GM12801 (cell line): Measurements from ENCODE around the gene MAP3K14.

Experiments
- TF ChIP-seq, protein P1 (sequence below): IDR thresholded peaks from one replicate; pipeline ENCODE4 v1.5.1; 2011; ENCODE audit warnings: control low read depth; ENCODE audit not compliant: insufficient read length; ENCODE audit errors: extremely low read depth

MAP3K14 gene

DNA sequence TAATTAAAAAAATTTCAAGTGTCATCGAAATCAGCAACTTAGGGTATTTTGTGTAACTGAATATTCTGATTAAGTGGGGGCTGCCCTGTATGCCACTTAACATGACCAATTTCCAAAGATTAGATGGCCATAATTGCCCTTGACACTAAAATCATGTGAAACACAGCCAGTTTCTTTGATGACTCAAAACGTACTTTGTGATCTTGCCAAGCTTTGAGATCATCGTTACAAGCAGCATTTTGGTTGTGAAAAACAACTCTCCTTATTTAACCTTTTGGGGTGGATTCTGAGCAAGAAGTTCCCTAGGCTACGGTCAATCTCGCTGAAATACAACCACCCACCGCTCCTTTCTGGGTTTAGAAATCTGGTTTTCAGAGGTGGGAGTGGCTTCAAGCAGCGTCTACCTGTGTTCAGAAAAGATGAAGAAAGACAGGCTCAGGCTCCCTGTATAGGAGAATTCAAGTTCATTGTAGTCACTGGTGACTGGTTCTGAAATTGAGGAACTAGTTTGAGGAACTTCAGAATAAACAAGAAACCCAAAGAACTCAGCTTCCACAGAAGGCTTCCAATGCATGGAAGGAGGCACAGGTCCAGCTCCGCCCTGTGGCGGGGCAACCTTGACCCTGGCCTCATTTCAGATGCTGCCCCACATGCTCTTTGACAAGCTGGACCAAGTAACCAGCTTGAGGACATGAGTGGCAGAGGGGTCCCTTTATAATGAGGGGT lies 9.4 kb downstream of the MAP3K14 start:
- TF ChIP-seq, protein P1, sequence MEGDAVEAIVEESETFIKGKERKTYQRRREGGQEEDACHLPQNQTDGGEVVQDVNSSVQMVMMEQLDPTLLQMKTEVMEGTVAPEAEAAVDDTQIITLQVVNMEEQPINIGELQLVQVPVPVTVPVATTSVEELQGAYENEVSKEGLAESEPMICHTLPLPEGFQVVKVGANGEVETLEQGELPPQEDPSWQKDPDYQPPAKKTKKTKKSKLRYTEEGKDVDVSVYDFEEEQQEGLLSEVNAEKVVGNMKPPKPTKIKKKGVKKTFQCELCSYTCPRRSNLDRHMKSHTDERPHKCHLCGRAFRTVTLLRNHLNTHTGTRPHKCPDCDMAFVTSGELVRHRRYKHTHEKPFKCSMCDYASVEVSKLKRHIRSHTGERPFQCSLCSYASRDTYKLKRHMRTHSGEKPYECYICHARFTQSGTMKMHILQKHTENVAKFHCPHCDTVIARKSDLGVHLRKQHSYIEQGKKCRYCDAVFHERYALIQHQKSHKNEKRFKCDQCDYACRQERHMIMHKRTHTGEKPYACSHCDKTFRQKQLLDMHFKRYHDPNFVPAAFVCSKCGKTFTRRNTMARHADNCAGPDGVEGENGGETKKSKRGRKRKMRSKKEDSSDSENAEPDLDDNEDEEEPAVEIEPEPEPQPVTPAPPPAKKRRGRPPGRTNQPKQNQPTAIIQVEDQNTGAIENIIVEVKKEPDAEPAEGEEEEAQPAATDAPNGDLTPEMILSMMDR: no peak

DNA sequence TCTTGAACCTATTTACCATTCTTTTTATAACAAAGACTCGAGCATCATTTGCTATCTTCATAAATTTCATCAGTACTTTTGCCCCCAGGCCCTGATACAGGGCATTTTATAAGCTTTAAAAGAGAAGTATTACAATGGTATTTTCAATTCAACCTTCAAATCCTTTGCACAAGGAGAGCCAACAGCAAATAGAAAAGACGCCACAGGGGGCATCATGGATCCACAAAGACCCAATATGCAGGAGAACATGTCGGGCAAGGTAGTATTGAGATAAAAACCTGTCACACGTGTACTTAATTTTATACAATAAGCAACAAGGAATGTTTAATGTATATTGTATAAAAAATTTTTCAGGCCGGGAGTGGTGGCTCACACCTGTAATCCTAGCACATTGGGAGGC lies 10.2 kb downstream of the MAP3K14 start:
- TF ChIP-seq, protein P1: no peak

DNA sequence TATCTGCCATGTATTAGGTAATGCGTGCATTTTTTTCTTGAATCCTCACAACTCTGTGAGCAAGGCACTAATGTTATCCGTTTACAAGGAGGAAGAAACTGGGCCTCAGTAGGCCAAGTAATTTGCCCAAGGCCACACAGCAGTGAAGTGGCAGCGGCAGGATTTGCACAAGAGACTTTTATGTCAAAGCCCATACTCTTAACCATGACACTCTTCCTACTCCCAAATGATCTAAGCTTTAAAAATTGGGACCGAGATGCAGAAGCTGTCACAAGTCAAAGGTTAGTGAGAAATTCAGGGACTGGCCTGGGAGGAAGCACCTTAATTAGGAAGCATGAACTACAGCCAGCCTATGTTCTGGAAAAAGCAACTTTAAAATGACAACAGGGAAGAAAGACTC lies 10.7 kb downstream of the MAP3K14 start:
- TF ChIP-seq, protein P1: no peak

DNA sequence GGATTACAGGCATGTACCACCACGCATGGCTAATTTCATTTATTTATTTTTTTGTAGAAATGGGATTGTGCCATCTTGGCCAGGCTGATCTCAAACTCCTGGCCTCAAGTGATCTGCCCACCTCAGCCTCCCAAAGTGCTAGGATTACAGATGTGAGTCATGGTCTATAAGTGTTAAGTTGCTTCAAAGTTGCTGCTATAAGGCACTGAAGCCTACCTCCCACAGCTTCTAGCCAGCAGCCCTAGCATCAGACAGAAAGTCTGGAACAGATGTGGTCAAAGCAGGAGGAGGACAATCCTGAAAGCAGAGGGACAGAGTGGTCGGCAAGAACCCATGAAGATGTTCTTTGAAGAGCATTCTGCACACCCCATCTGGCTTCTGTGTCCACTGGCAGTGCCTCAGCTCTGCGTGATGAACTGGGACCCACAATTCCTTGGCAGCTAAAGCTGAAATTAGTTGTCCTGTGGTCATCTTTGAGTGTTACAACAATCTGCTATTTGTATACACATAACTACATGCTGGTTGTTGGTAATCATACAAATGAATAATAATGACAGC lies 11.2 kb downstream of the MAP3K14 start:
- TF ChIP-seq, protein P1: no peak

DNA sequence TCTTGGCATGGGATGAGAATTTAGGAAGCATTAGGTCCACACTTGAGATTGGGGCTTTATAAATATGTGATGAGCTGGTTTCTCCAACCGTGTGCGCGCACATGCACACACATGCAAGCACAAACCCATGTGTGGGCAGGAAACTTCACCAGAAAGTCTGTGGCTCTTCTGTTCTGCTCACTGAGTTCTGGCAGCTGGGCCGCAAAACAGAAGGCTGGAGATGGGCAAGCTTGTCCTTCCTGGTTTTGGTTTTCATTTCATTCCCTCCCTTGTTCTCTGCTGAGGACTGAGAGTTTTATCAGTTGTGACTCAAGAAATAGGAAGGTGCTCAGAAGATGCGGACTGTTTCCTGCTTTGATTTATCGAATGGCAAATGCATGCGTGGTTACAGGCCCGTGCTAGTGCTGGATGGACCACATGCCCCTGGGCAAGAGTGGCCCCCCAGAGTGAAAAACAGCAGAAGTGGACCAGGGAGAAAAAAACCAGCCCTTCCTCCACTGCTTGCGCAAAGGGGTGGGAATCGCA lies 14.1 kb downstream of the MAP3K14 start:
- TF ChIP-seq, protein P1: no peak

DNA sequence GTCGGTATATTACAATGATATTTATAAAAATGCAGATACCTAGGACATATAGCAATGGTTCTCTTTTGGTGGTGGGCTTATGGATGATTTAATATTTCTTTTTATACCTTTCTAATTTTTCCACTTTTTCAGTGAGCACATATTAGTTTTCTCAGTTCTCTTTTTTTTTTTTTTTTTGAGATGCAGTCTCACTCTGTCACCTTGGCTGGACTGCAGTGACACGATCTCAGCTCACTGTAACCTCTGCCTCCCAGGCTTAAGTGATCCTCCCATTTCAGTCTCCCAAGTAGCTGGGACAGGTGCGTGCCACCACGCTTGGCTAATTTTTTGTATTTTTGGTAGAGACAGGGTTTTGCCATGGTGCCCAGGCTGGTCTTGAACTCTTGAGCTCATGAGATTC lies 15.1 kb downstream of the MAP3K14 start:
- TF ChIP-seq, protein P1: no peak

DNA sequence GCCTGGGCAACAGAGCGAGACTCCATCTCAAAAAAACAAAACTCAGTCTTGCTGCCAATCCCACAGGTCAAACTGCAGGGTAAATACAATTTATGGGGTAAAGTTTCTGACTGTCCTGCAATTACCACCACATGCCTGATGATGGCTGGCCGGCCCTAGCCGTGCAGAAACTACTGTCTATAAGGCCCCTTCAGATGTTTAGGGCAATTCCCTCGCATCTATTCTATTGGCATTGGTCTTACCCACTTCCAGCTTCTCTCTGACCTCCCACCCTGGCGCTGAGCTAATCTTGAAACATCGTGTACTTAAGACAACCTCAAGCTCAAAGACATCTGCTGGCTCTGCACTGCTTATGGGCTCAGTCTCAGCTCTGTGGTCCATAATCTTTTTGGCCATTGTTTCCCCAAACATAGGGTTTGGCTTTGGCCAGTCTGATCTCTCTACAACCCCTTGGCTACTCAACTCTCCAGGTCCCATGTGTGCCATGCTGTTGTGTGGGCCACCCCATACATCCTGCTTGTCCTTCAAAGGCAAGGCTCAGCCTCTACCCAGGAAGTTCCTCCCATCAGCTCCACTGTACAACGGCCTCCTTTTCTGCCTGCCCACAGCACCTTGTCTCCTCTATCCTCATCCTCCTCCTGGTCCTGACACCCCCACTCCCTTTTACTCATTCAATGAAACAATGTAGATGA lies 16.6 kb downstream of the MAP3K14 start:
- TF ChIP-seq, protein P1: no peak
